ENCODE results near the gene IGF2BP3. TPM values are rescaled to one million over a fixed set of nuclear protein-coding genes. Genes with fewer than 3 reads are reported as not detected.

Gene IGF2BP3
- total and polyA plus RNA-seq, 3 donors from 2014 or later = 17.8 to 36.0 (median 20.1) TPM

GRCh38 chr7:23268746-23269145, 201.5 kb downstream of the IGF2BP3 start:
- H3K4me3 ChIP-seq = no peak overlapping the region
- no peaks in the 10 kb centered on the region for H3K27me3 ChIP-seq
- no peaks in the 10 kb centered on the region for H3K36me3 ChIP-seq (ENCODE audit: low read depth, missing control alignments)
- intact Hi-C loops (cut with DNase I; ENCODE audit: low total_unique reads) = no loop called here
- H3K9me3 ChIP-seq = no peaks in the 10 kb centered on the region
- no peak for DNase-seq
- TF ChIP-seq CTCF (IDR thresholded peaks at IDR 0.05) (no peak), POLR2A (IDR thresholded peaks at IDR 0.05) (no peak)
- 83 to 89% methylated on average over 4 of the region's 4 CpGs for WGBS, 2 donors
- H3K4me1 ChIP-seq = no peaks in the 10 kb centered on the region
- no peak overlapping the region for H3K27ac ChIP-seq

GRCh38 chr7:23268167-23268566, 202.1 kb downstream of the IGF2BP3 start:
- no peak for DNase-seq
- TF ChIP-seq CTCF (IDR thresholded peaks at IDR 0.05) (no peak), POLR2A (IDR thresholded peaks at IDR 0.05) (no peak)
- WGBS, 2 donors = 90 to 99% methylated on average over 2 of the region's 2 CpGs
- no peaks in the 10 kb centered on the region for H3K27me3 ChIP-seq
- intact Hi-C loops (cut with DNase I; ENCODE audit: low total_unique reads) = no loop called here
- H3K4me1 ChIP-seq = no peaks in the 10 kb centered on the region
- H3K9me3 ChIP-seq = no peaks in the 10 kb centered on the region
- no peak overlapping the region for H3K4me3 ChIP-seq
- no peaks in the 10 kb centered on the region for H3K36me3 ChIP-seq (ENCODE audit: low read depth, missing control alignments)
- H3K27ac ChIP-seq = no peak overlapping the region

GRCh38 chr7:23267357-23267756, 202.9 kb downstream of the IGF2BP3 start:
- intact Hi-C loops (cut with DNase I; ENCODE audit: low total_unique reads) = no loop called here
- no peaks in the 10 kb centered on the region for H3K9me3 ChIP-seq
- H3K4me3 ChIP-seq = no peak overlapping the region
- 89 to 94% methylated on average over 2 of the region's 2 CpGs for WGBS, 2 donors
- H3K27ac ChIP-seq = no peak overlapping the region
- H3K36me3 ChIP-seq (ENCODE audit: low read depth, missing control alignments) = no peaks in the 10 kb centered on the region
- H3K27me3 ChIP-seq = no peaks in the 10 kb centered on the region
- no peak for DNase-seq
- no peaks in the 10 kb centered on the region for H3K4me1 ChIP-seq
- TF ChIP-seq POLR2A (IDR thresholded peaks at IDR 0.05) = no peak
- TF ChIP-seq CTCF (IDR thresholded peaks at IDR 0.05) = no peak

GRCh38 chr7:23266918-23267317, 203.4 kb downstream of the IGF2BP3 start:
- H3K27ac ChIP-seq = no peak overlapping the region
- no peaks in the 10 kb centered on the region for H3K9me3 ChIP-seq
- H3K27me3 ChIP-seq = no peaks in the 10 kb centered on the region
- H3K36me3 ChIP-seq (ENCODE audit: low read depth, missing control alignments) = no peaks in the 10 kb centered on the region
- H3K4me3 ChIP-seq = no peak overlapping the region
- no peak for DNase-seq
- H3K4me1 ChIP-seq = no peaks in the 10 kb centered on the region
- TF ChIP-seq POLR2A (IDR thresholded peaks at IDR 0.05) = no peak
- TF ChIP-seq CTCF (IDR thresholded peaks at IDR 0.05) = no peak
- intact Hi-C loops (cut with DNase I; ENCODE audit: low total_unique reads) = no loop called here
- WGBS, 2 donors = 80 to 92% methylated on average over 2 of the region's 2 CpGs

- intact Hi-C loops (cut with DNase I; ENCODE audit: low total_unique reads) = no loop called here
- 74 to 77% methylated on average over 7 of the region's 7 CpGs for WGBS, 2 donors
These were observed 205.3 kb downstream of the IGF2BP3 start for GRCh38 chr7:23264916-23265458.

More at GRCh38 chr7:23264916-23265458, 205.3 kb downstream of the IGF2BP3 start:
- Histone ChIP-seq H3K4me1 (no peaks in the 10 kb centered on the region), H3K4me3 (no peak overlapping the region), H3K27me3 (no peaks in the 10 kb centered on the region), H3K36me3 (ENCODE audit: low read depth, missing control alignments) (no peaks in the 10 kb centered on the region), H3K27ac (no peak overlapping the region), H3K9me3 (no peaks in the 10 kb centered on the region)
- no peak for DNase-seq
- no peak for TF ChIP-seq CTCF (IDR thresholded peaks at IDR 0.05)
- no peak for TF ChIP-seq POLR2A (IDR thresholded peaks at IDR 0.05)
